CD4-positive, alpha-beta T cell (primary cell): ENCODE results near the gene MGA. TPM values are rescaled to one million over a fixed set of nuclear protein-coding genes. Genes with fewer than 3 reads are reported as not detected.

Experiments
- ATAC-seq: fragments of 200-7000 bp; cut with Tn5 transposase; one replicate; pipeline ENCODE4 v1.10.0; 2022; ENCODE audit warnings: mild to moderate bottlenecking; ENCODE audit not compliant: poor library complexity
- CTCF ChIA-PET: fragments of 350-600 bp; sonication (Branson Sonifier 250); formaldehyde crosslinking; loops from one replicate; lab custom pipeline; 2021; ENCODE audit warnings: antibody characterized with exemption, inconsistent platforms; lab: Charles Lee
- POLR2A ChIA-PET: fragments of 350-600 bp; sonication (Branson Sonifier 250); formaldehyde crosslinking; loops from one replicate; lab custom pipeline; 2021; ENCODE audit warnings: antibody characterized with exemption, inconsistent platforms; lab: Charles Lee
- DNase-seq, 14 experiments: peaks; one replicate each; pipeline ENCODE4 v3.0.0-alpha.2; 2013 to 2020; ENCODE audit warnings: mixed read lengths in 2 of 14
- H3K27ac ChIP-seq, 2 donors: one replicate each; pipeline versions ENCODE4 v1.5.1 to v1.7.0; 2013; ENCODE audit warnings: low read length in 2 of 2, low read depth in 1 of 2, mild to moderate bottlenecking in 1 of 2
- H3K27me3 ChIP-seq, 2 experiments: 1 replicate in 1 of 2; 2 replicates in 1 of 2; pipeline versions ENCODE4 v1.6.1 to v1.7.0; 2013; ENCODE audit warnings: low read length in 2 of 2, control low read depth in 1 of 2, mild to moderate bottlenecking in 1 of 2, moderate library complexity in 1 of 2; ENCODE audit not compliant: insufficient read depth in 2 of 2, control insufficient read depth in 1 of 2
- H3K36me3 ChIP-seq: one replicate; pipeline ENCODE4 v1.6.1; 2013; ENCODE audit warnings: low read length, control low read depth; ENCODE audit not compliant: insufficient read depth
- H3K4me1 ChIP-seq: one replicate; pipeline ENCODE4 v1.6.1; 2013; ENCODE audit warnings: low read length, control low read depth; ENCODE audit not compliant: insufficient read depth
- H3K4me3 ChIP-seq: one replicate; pipeline ENCODE4 v1.5.1; 2013; ENCODE audit warnings: mild to moderate bottlenecking, low read length, moderate library complexity
- H3K9me3 ChIP-seq, 2 experiments: 1 replicate in 1 of 2; 2 replicates in 1 of 2; pipeline versions ENCODE4 v1.6.1 to v1.7.0; 2013; ENCODE audit warnings: low read length in 2 of 2, mild to moderate bottlenecking in 2 of 2, control low read depth in 1 of 2, moderate library complexity in 1 of 2; ENCODE audit not compliant: control insufficient read depth in 1 of 2, insufficient read depth in 1 of 2
- H3K27ac Mint-ChIP-seq: one replicate; pipeline ENCODE4 v1.8.0; 2020; ENCODE audit warnings: mixed read lengths
- H3K27me3 Mint-ChIP-seq: one replicate; pipeline ENCODE4 v1.8.0; 2021; ENCODE audit warnings: mixed read lengths
- H3K36me3 Mint-ChIP-seq: one replicate; pipeline ENCODE4 v1.8.0; 2021; ENCODE audit warnings: low read depth, mixed read lengths
- H3K4me1 Mint-ChIP-seq: one replicate; pipeline ENCODE4 v1.8.0; 2021; ENCODE audit warnings: low read depth, mixed read lengths
- H3K4me3 Mint-ChIP-seq: one replicate; pipeline ENCODE4 v1.8.0; 2020; ENCODE audit warnings: mild to moderate bottlenecking, mixed read lengths
- H3K9me3 Mint-ChIP-seq: one replicate; pipeline ENCODE4 v1.8.0; 2020; ENCODE audit warnings: mixed read lengths
- CTCF ChIP-seq: fragments of 200-600 bp; IDR thresholded peaks from one replicate; pipeline ENCODE4 v1.8.0; 2022; ENCODE audit warnings: antibody characterized with exemption, mild to moderate bottlenecking
- intact Hi-C, 2 experiments: fragments of 100-400 bp; cut with DNase I in 1 of 2; cut with micrococcal nuclease in 1 of 2; formaldehyde crosslinking; loops; one replicate each; pipeline versions ENCODE4 v1.15.1 to v1.9.0; 2023 to 2025; cut with DNase I, micrococcal nuclease
- total RNA-seq, 174 experiments: library from RNA in 2 of 174; stranded (reverse) in 2 of 174; gene quantifications; one replicate each; pipeline ENCODE4 v1.2.3 and lab custom pipeline; 2021 to 2026

The MGA gene
- total RNA-seq, 2 experiments from 2014 or later = 31.0 to 33.9 TPM

- intact Hi-C loops = loop anchor here (1.0 to 10.0 kb wide), 10 partner anchors 39 to 907 kb away; partner anchors contain the start of gene TYRO3 (in 1 of the 2)
- H3K27me3 Mint-ChIP-seq = no peaks in the 10 kb centered on the region
- Histone ChIP-seq H3K4me1 (peaks cover 19% of the 10 kb centered on the region), H3K4me3 (no peak overlapping the region), H3K27me3 (no peaks in the 10 kb centered on the region), H3K36me3 (peaks cover 32% of the 10 kb centered on the region), H3K27ac (no peak overlapping the region), H3K9me3 (no peaks in the 10 kb centered on the region)
- peak; percentile 92 for TF ChIP-seq CTCF
- no peaks in the 10 kb centered on the region for H3K9me3 Mint-ChIP-seq
- H3K36me3 Mint-ChIP-seq = peaks cover 36% of the 10 kb centered on the region
- ATAC-seq = peak; percentile 97
- H3K4me1 Mint-ChIP-seq = peaks cover 12% of the 10 kb centered on the region
- peak overlapping the region; percentile 43 for H3K27ac Mint-ChIP-seq
- POLR2A ChIA-PET = interaction anchor here (1.3 to 3.1 kb wide), 4 partner anchors 16 to 115 kb away, joined by 3 to 39 read pairs (median 8); partner anchors contain the start of genes JMJD7 and MAPKBP1
- H3K4me3 Mint-ChIP-seq = no peak overlapping the region
- CTCF ChIA-PET = interaction anchor here (0.7 to 4.1 kb wide), 9 partner anchors 34 to 345 kb away, joined by 3 to 91 read pairs (median 5); partner anchors contain the start of gene MAPKBP1
- peak; percentile 62 to 88 (median 70) for DNase-seq
Observed at GRCh38 chr15:41811432-41812195, 151.4 kb downstream of the MGA start.

- DNase-seq (no peak), ATAC-seq (no peak)
- Mint-ChIP-seq H3K27ac (no peak overlapping the region), H3K27me3 (no peaks in the 10 kb centered on the region), H3K4me1 (peaks cover 12% of the 10 kb centered on the region), H3K4me3 (no peak overlapping the region), H3K36me3 (peaks cover 48% of the 10 kb centered on the region), H3K9me3 (no peaks in the 10 kb centered on the region)
- no peak overlapping the region for H3K4me3 ChIP-seq
- H3K27ac ChIP-seq = no peak overlapping the region
- intact Hi-C loops = loop anchor here (5.0 to 10.0 kb wide), 5 partner anchors 89 to 908 kb away; partner anchors contain the start of gene TYRO3 (in 1 of the 2)
- TF ChIP-seq CTCF = no peak
- POLR2A ChIA-PET = interaction anchor here (1.9 to 3.1 kb wide), 2 partner anchors 15 to 40 kb away, joined by 5 to 39 read pairs; partner anchors contain the start of genes JMJD7 and MAPKBP1
- peaks cover 43% of the 10 kb centered on the region for H3K36me3 ChIP-seq
- H3K27me3 ChIP-seq = no peaks in the 10 kb centered on the region
- no peaks in the 10 kb centered on the region for H3K9me3 ChIP-seq
- peaks cover 19% of the 10 kb centered on the region for H3K4me1 ChIP-seq
- CTCF ChIA-PET = interaction anchor here (1.2 to 4.1 kb wide), 5 partner anchors 14 to 117 kb away, joined by 3 to 91 read pairs (median 6); partner anchors contain the start of gene MAPKBP1
Observed at GRCh38 chr15:41812820-41813375, 152.7 kb downstream of the MGA start.

GRCh38 chr15:41813426-41813825 is 153.2 kb downstream of the MGA start:
- Mint-ChIP-seq H3K27me3 (no peaks in the 10 kb centered on the region), H3K27ac (no peak overlapping the region), H3K36me3 (peaks cover 54% of the 10 kb centered on the region), H3K9me3 (no peaks in the 10 kb centered on the region), H3K4me3 (no peak overlapping the region), H3K4me1 (peaks cover 12% of the 10 kb centered on the region)
- POLR2A ChIA-PET = no interaction called here
- no peak for TF ChIP-seq CTCF
- intact Hi-C loops = loop anchor here (5.0 to 10.0 kb wide), 5 partner anchors 89 to 909 kb away; partner anchors contain the start of gene TYRO3 (in 1 of the 2)
- ATAC-seq = no peak
- Histone ChIP-seq H3K4me3 (no peak overlapping the region), H3K9me3 (no peaks in the 10 kb centered on the region), H3K36me3 (peaks cover 48% of the 10 kb centered on the region), H3K4me1 (peaks cover 19% of the 10 kb centered on the region), H3K27ac (no peak overlapping the region), H3K27me3 (no peaks in the 10 kb centered on the region)
- DNase-seq = no peak
- CTCF ChIA-PET = interaction anchor here (1.3 to 1.7 kb wide), 2 partner anchors 14 to 41 kb away, joined by 3 to 6 read pairs; no protein-coding TSS in a partner anchor
